SKM-1 (cell line): ENCODE results near the gene HTT.

ENCODE experiments used
- DNase-seq: peaks from one replicate; lab custom pipeline; 2025; ENCODE audit not compliant: unreplicated experiment; lab: John Stamatoyannopoulos, UW

The HTT gene

DNA sequence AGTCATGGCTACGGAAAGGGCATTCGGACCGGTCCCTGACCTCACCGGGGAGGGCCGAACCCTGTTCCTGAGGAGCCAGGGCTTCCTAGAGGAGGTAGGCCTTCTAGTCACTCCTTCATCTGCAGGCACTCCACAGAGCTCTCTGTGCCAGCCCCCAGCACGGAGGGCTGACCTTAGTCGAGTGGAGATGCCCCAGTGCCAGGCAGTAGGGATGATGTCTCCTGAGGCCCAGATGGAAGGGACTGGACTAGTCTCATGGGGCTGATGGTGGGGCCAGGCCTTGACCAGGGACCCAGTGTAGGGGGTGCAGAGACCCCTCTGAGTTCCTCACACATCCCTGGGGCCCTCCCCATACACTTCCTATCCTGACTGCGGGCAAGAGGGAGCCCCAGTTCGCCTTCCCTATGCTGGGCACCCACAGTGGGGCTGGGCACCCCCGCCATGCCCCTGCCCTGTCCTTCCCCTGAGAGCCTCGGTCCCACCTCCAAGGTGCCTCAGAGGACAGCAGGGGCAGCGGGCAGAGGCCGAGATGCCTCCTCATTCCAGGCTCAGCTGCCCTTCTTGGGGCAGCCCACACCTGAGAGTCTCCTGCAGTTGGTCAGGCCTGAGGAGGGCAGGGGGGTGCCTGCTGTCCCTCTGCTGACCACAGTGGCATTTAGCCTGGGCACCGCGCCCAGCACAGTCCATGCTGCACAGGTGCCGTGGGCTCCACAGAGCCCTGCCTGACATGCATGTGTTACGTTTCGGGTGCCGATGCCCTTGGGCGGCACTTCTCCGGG is 173.1 kb downstream of the HTT start:
- DNase-seq: no peak

GRCh38 chr4:3248178-3248480 is 173.6 kb downstream of the HTT start:
- DNase-seq: no peak

DNA sequence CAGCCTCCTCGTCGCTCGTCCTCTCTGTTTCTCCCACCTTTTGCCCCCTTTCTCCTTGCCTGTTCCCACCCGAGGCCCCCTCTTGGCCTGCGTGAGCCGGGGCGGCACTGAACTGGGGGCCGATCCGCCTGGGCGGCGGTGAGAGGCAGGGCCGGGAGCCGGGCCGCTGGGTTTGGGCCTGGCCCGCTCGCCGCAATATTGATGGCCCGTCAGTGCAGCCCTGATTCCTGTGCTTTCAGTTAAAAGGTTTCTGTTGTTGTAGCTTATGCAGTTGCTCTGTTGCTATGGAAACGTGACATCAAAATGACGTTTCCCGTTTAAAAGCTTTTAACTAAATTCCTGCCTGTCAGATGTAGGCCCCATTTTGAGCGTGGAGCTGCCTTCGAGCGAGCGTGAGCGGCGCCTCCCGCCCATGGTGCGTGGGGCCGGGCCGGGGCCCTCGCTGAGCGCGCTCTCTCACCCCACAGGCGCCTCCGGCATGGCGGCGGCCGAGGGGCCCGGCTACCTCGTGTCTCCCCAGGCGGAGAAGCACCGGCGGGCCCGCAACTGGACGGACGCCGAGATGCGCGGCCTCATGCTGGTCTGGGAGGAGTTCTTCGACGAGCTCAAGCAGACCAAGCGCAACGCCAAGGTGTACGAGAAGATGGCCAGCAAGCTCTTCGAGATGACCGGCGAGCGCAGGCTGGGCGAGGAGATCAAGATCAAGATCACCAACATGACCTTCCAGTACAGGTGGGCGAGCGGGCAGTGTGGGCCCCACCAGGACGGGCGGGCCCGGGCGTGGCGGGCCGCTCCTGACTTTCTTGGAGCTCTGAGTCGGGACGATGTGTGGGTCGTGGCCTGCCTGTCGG is 174.6 kb downstream of the HTT start, which contains the start of gene MSANTD1:
TSS of gene MSANTD1 (plus strand) at position 349 of the 851 bp plus-strand sequence. CDS start at position 413, 64 bp downstream.
- no peak for DNase-seq

DNA sequence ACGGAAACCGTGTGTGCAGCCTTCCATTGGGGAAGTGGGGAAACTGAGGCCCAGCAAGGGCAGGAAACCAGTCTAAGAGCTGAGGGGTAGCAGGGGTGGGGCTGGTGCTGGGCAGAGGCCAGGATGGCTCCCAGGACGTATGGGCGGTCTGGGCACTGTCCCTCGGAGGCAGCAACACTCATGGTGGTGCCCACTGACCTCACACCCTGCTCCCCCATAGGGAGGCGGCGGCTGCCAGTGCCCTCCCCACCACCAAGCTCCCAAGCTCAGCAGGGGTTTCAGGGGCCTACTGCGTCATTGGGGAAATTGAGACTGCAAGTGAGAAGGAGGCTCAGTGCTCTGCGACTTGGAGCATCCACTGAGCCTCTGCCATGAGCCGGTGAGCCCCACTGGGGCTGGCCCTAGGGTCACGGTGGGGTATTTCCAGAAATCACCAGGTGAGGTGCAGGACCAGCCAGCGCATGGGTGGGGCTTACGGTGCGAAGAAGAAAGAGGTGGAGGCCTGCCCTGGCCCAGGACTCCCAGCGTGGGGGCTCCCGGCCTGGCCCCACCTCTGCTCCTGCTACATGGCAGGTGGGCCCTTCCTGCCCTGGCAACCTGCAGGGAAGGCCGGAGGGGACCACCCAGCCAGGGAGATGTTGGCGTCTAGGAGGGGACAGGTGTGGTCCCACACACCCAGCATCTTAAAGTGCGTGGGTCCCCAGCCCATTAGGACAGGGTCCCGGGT is 175.4 kb downstream of the HTT start:
- no peak for DNase-seq

DNA sequence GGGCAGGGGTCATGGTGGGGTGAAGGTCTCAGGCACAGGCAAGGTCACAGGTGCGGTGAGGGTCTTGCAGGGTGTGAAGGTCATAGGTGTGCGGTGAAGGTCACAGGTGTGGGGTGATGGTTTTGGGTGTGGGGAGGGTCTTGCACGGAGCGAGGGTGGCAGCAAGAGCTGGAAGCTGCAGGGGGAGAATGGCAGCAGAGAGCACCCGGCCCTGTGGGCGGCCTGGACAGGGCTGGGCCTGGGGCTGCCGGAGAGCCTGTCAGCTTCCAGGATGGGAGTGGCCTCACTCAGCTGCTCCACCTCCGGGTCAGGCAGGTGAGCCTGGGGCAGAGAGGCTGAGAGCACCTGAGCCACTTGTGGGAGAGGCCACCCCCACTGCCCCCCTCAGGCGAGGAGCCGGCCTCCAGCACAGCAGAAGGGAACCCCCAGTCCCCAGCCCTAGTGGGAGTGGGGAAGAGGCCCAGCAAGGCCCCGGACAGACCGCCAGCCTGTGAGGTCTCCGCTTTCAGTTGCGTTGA is 176.0 kb downstream of the HTT start:
- DNase-seq: no peak

GRCh38 chr4:3250956-3251690 is 176.6 kb downstream of the HTT start:
- no peak for DNase-seq

- DNase-seq: no peak
These were observed 177.4 kb downstream of the HTT start for GRCh38 chr4:3251691-3252479.

- no peak for DNase-seq
These were observed 178.0 kb downstream of the HTT start for GRCh38 chr4:3252480-3252828.

GRCh38 chr4:3252831-3253641 is 178.6 kb downstream of the HTT start:
- no peak for DNase-seq

DNA sequence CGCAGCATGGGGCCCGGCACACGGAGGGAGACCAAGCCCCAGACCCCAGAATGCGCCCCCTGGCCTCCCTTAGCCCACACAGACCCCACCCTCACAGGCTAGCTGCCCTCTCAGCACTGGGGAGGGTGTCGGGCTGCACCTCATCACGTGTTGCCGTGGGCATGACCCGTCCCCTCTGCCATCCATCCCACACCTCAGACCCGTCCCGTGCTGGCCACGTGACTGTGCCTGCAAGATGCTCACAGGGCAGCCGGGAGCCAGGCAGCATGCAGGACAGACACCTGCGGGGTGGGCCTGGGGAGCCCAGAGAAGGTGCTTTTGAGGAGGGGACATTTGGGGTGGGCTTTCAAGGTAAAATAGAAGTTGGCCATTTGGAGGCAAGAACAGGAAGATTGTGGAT is 179.3 kb downstream of the HTT start:
- DNase-seq: no peak

GRCh38 chr4:3254302-3255131 is 180.0 kb downstream of the HTT start:
- DNase-seq: no peak

DNA sequence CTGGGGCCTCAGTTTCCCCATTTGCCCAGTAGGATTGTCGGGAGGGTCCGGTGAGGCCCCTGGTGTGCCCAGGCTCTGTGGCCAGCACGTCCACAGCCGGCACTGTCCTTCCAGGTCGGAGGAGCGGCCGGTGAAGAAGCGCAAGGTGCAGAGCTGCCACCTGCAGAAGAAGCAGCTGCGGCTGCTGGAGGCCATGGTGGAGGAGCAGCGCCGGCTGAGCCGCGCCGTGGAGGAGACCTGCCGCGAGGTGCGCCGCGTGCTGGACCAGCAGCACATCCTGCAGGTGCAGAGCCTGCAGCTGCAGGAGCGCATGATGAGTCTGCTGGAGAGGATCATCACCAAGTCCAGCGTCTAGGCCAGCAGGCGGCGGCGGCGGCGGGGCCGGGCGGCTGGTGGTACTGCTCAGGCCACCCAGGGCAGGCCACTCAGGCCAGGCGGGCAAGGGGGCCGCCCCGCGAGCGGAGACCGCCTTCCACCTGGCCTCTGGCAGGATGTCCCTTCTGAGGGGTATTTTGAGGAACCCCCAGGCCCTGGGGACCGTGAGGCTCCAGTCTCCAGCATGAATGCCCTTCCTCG is 181.2 kb downstream of the HTT start:
- no peak for DNase-seq

DNA sequence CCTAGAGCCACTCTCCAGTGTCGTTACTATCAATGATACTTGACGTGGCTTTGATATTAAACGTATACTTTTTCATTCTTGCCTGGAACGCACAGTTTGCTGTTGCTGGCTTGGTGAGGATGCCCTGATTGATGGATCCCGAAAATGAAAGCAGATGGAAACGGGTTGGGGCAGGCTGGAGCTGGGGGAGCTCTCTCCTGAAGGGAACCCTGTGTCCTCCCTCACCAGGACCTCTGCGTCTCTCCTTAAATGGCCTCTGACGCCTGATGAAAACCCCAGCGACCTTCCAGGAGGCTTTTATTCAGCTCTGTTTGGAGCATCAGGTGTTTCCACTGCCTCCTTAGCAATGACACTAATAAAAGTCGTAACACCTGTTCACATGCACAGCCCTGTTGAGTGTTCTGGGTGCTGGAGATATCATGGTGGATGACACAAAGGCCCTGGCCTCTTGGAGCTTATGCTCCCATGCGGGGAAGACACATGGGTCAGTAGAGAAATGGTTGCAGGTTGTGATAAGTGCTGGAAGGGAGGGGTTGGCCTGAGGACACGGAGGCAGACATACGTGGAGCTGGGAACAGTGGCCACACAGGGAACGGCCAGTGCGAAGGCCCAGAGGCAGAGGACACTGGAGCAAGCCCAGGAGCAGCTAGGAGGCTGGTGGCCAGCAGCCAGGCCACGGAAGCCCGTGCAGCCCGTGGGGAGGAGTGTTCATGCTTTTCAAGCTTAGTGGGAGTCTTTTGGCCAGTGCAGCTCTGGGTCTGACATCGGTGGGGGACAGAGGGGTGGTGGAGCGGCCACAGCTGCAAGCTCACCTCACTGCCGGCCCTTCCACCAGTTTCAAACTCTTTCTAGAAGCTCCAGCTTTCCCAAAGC is 182.0 kb downstream of the HTT start:
- no peak for DNase-seq

GRCh38 chr4:3257103-3257555 is 182.6 kb downstream of the HTT start:
- no peak for DNase-seq

DNA sequence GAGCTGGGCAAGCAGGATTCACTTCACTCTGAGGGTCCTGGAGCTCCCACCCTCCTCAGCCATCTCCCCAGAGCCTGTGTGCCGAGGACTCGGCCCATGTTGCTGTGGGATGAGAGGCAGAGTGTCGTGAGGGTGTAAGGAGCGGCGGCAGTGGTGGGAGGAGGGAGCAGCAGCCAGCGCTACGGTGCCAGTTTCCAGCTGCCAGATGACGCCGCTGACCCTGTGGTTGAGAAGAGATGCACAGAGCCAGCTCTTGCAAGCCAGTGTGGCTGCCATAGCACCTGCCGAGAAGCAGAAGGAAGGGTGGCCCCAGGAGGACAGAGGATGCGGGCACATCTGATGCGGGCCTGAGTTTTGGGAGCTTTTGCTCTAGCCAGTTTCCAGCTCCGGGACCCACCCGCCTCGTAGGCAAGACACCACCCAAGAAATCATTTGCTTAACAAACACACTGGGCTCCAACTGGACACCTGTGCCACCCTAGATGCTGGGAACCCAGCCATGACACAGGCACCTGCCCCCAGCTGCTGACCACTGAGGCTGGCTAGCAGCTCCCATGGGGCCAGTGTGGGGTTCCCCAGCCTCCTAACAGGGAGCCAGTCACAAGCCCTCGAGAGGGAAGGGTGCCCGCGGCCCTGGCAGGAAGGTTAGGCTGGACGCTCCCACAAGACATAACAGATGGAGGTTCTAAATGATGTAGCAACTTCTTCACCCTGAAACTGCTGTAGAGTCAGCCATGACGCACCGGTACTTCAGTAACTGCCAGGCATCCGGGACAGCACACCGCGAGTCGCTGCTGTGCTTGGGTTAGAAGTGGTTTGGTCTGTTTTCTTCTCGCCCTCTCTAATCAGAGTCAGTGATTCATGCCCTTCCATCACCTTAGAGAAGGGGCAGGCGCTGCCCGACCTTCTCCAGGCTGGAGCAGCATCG is 183.3 kb downstream of the HTT start:
- no peak for DNase-seq
